DOHH2 (cell line): ENCODE measurements around the gene ULBP2.

Source experiments
- H3F3A ChIP-seq: fragments of 200-600 bp; sonication (generic), shearing (Covaris generic); 2 replicates; pipeline ENCODE4 v1.6.0; 2016; ENCODE audit warnings: antibody characterized with exemption, mild to moderate bottlenecking; ENCODE audit not compliant: control insufficient read depth, insufficient read depth
- H3K27ac ChIP-seq: fragments of 200-600 bp; sonication (generic); 2 replicates; pipeline ENCODE4 v1.5.1; 2014; ENCODE audit warnings: low read depth, mild to moderate bottlenecking, low read length, moderate library complexity
- H3K27me3 ChIP-seq: fragments of 200-600 bp; sonication (generic); 2 replicates; pipeline ENCODE4 v1.6.1; 2014; ENCODE audit warnings: mild to moderate bottlenecking, low read length, mixed read lengths; ENCODE audit not compliant: control insufficient read depth
- H3K36me3 ChIP-seq: fragments of 200-600 bp; sonication (generic); 2 replicates; pipeline ENCODE4 v1.6.1; 2014; ENCODE audit warnings: mild to moderate bottlenecking, low read length, moderate library complexity, mixed read lengths; ENCODE audit not compliant: control insufficient read depth
- H3K4me1 ChIP-seq: fragments of 200-600 bp; sonication (generic); 2 replicates; pipeline ENCODE4 v1.6.1; 2014; ENCODE audit warnings: mild to moderate bottlenecking, low read length, mixed read lengths; ENCODE audit not compliant: control insufficient read depth
- H3K4me2 ChIP-seq: fragments of 200-600 bp; sonication (generic); 2 replicates; pipeline ENCODE4 v1.6.0; 2014; ENCODE audit warnings: mild to moderate bottlenecking, low read length, moderate library complexity
- H3K4me3 ChIP-seq: fragments of 200-600 bp; sonication (generic); 2 replicates; pipeline ENCODE4 v1.5.1; 2014; ENCODE audit warnings: mild to moderate bottlenecking, low read length, mixed read lengths
- H3K79me2 ChIP-seq: fragments of 200-600 bp; sonication (generic); 2 replicates; pipeline ENCODE4 v1.6.1; 2014; ENCODE audit warnings: mild to moderate bottlenecking, low read length, mixed read lengths; ENCODE audit not compliant: control insufficient read depth
- H3K9me2 ChIP-seq: fragments of 200-600 bp; sonication (generic); replicated peaks from 2 replicates; pipeline ENCODE4 v1.6.1; 2014; ENCODE audit warnings: mild to moderate bottlenecking, low read length, mixed read lengths; ENCODE audit not compliant: control insufficient read depth
- H3K9me3 ChIP-seq: fragments of 200-600 bp; sonication (generic); 2 replicates; pipeline ENCODE4 v1.6.1; 2014; ENCODE audit warnings: antibody characterized with exemption, low read length, mixed read lengths; ENCODE audit not compliant: control insufficient read depth, insufficient read depth
- H4K20me1 ChIP-seq: fragments of 200-600 bp; sonication (generic); 2 replicates; pipeline ENCODE4 v1.6.0; 2014; ENCODE audit warnings: low read depth, mild to moderate bottlenecking, antibody characterized with exemption, low read length, moderate library complexity; ENCODE audit not compliant: control insufficient read depth, insufficient read depth
- CTCF ChIP-seq: fragments of 200-600 bp; sonication (generic); IDR thresholded peaks from one replicate; pipeline ENCODE4 v1.5.1; 2014; ENCODE audit warnings: antibody characterized with exemption, mild to moderate bottlenecking, low read depth, low read length; ENCODE audit not compliant: poor library complexity, severe bottlenecking
- EZH2phosphoT487 ChIP-seq: fragments of 200-600 bp; sonication (generic); IDR thresholded peaks from 2 replicates; pipeline ENCODE4 v1.6.1; 2017; ENCODE audit warnings: borderline replicate concordance, mild to moderate bottlenecking, antibody characterized with exemption, low read length, moderate library complexity, mixed read lengths

The ULBP2 gene

GRCh38 chr6:149931501-149931900, 10.3 kb upstream of the ULBP2 start:
- H3K9me3 ChIP-seq, result no peaks in the 10 kb centered on the region
- H3K79me2 ChIP-seq, result no peaks in the 10 kb centered on the region
- H3K4me2 ChIP-seq, result no peak overlapping the region
- H3K9me2 ChIP-seq, result no peaks in the 10 kb centered on the region
- TF ChIP-seq EZH2phosphoT487 (no peak), CTCF (no peak)
- no peaks in the 10 kb centered on the region for H3F3A ChIP-seq
- H3K36me3 ChIP-seq, result no peaks in the 10 kb centered on the region
- no peaks in the 10 kb centered on the region for H4K20me1 ChIP-seq
- H3K27me3 ChIP-seq, result peaks cover 44% of the 10 kb centered on the region
- peaks cover 4% of the 10 kb centered on the region; the same call in 1 of the 2 replicates for H3K4me1 ChIP-seq
- no peak overlapping the region for H3K27ac ChIP-seq
- no peak overlapping the region for H3K4me3 ChIP-seq

- Histone ChIP-seq H3K4me1 (peaks cover 4% of the 10 kb centered on the region; the same call in 1 of the 2 replicates), H3K4me3 (no peak overlapping the region), H3K36me3 (no peaks in the 10 kb centered on the region), H3K9me2 (no peaks in the 10 kb centered on the region), H4K20me1 (no peaks in the 10 kb centered on the region), H3F3A (no peaks in the 10 kb centered on the region), H3K79me2 (no peaks in the 10 kb centered on the region), H3K27me3 (peaks cover 56% of the 10 kb centered on the region), H3K4me2 (no peak overlapping the region), H3K27ac (no peak overlapping the region), H3K9me3 (no peaks in the 10 kb centered on the region)
- TF ChIP-seq CTCF (no peak), EZH2phosphoT487 (no peak)
Measured at GRCh38 chr6:149933036-149933435, 8.8 kb upstream of the ULBP2 start.

- no peaks in the 10 kb centered on the region for H3K9me2 ChIP-seq
- H3K27ac ChIP-seq, result no peak overlapping the region
- H3K9me3 ChIP-seq, result no peaks in the 10 kb centered on the region
- peaks cover 61% of the 10 kb centered on the region for H3K27me3 ChIP-seq
- H3K4me3 ChIP-seq, result no peak overlapping the region
- no peak overlapping the region for H3K4me2 ChIP-seq
- no peaks in the 10 kb centered on the region for H4K20me1 ChIP-seq
- peaks cover 8% of the 10 kb centered on the region for H3K4me1 ChIP-seq
- H3K79me2 ChIP-seq, result no peaks in the 10 kb centered on the region
- no peaks in the 10 kb centered on the region for H3K36me3 ChIP-seq
- no peaks in the 10 kb centered on the region for H3F3A ChIP-seq
- no peak for TF ChIP-seq CTCF
- no peak for TF ChIP-seq EZH2phosphoT487
Measured at GRCh38 chr6:149933461-149933860, 8.4 kb upstream of the ULBP2 start.
